HG02852 (cell line): Measurements from ENCODE around the gene PHC2.

ENCODE experiments used
- ATAC-seq: cut with Tn5 transposase; IDR thresholded peaks from one replicate; pipeline ENCODE4 v1.9.1; 2021; ENCODE audit warnings: mild to moderate bottlenecking, moderate library complexity; ENCODE audit not compliant: unreplicated experiment

PHC2 gene

GRCh38 chr1:33357099-33357498, 73.8 kb downstream of the PHC2 start:
- ATAC-seq, result no peak

- ATAC-seq, result no peak
Measured at GRCh38 chr1:33354707-33355316, 76.1 kb downstream of the PHC2 start.

GRCh38 chr1:33353531-33353930, 77.4 kb downstream of the PHC2 start:
- ATAC-seq, result no peak

- ATAC-seq, result no peak
Measured at GRCh38 chr1:33351281-33351660, 79.6 kb downstream of the PHC2 start.

GRCh38 chr1:33350611-33351280, 80.1 kb downstream of the PHC2 start:
- ATAC-seq, result no peak

- ATAC-seq, result peak; percentile 68
Measured at GRCh38 chr1:33349778-33350610, 80.9 kb downstream of the PHC2 start.

- ATAC-seq, result peak; percentile 30
Measured at GRCh38 chr1:33349081-33349759, 81.7 kb downstream of the PHC2 start.

- no peak for ATAC-seq
Measured at GRCh38 chr1:33348676-33349080, 82.2 kb downstream of the PHC2 start.

GRCh38 chr1:33348194-33348593, 82.7 kb downstream of the PHC2 start:
- no peak for ATAC-seq

- ATAC-seq, result no peak
Measured at GRCh38 chr1:33347650-33347992, 83.3 kb downstream of the PHC2 start.

- no peak for ATAC-seq
Measured at GRCh38 chr1:33346927-33347649, 83.8 kb downstream of the PHC2 start.

GRCh38 chr1:33346533-33346926, 84.4 kb downstream of the PHC2 start:
- no peak for ATAC-seq

GRCh38 chr1:33344896-33345560, 85.9 kb downstream of the PHC2 start:
- ATAC-seq, result no peak

GRCh38 chr1:33343539-33343938, 87.4 kb downstream of the PHC2 start:
- no peak for ATAC-seq

- ATAC-seq, result no peak
Measured at GRCh38 chr1:33342041-33342723, 88.7 kb downstream of the PHC2 start.

GRCh38 chr1:33341190-33341589, 89.7 kb downstream of the PHC2 start:
- no peak for ATAC-seq

GRCh38 chr1:33339413-33339812, 91.5 kb downstream of the PHC2 start:
- no peak for ATAC-seq

- no peak for ATAC-seq
Measured at GRCh38 chr1:33338440-33339211, 92.3 kb downstream of the PHC2 start.

GRCh38 chr1:33338048-33338439, 92.9 kb downstream of the PHC2 start:
- ATAC-seq, result no peak
